Stomach (tissue), 9 donors: ENCODE data around the gene RPS6KB2. TPM values are rescaled to one million over a fixed set of nuclear protein-coding genes. Genes with fewer than 3 reads are reported as not detected.

ENCODE experiments used
- DNase-seq, 2 donors: peaks; one replicate each; pipeline versions ENCODE4 v3.0.0 to v3.0.0-alpha.2; 2013 to 2019
- H3K27ac ChIP-seq, 5 donors: fragments of 200-600 bp in 4 of 5; sonication (generic) in 4 of 5; one replicate each; pipeline ENCODE4 v1.5.1; 2013 to 2019; ENCODE audit warnings: mild to moderate bottlenecking in 1 of 5, moderate library complexity in 1 of 5
- H3K27me3 ChIP-seq, 3 donors: fragments of 200-600 bp; sonication (generic); one replicate each; pipeline ENCODE4 v1.5.1; 2017 to 2019; ENCODE audit warnings: mixed run types in 1 of 3
- H3K36me3 ChIP-seq, 4 donors: fragments of 200-600 bp; sonication (generic); 1 replicate in 3 of 4; 2 replicates in 1 of 4; pipeline ENCODE4 v1.5.1; 2016 to 2019
- H3K4me1 ChIP-seq, 4 donors: fragments of 200-600 bp; sonication (generic); one replicate each; pipeline ENCODE4 v1.5.1; 2016 to 2019
- H3K4me3 ChIP-seq, 4 donors: fragments of 200-600 bp; sonication (generic) in 3 of 4; one replicate each; pipeline ENCODE4 v1.5.1; 2016 to 2019; ENCODE audit warnings: mild to moderate bottlenecking in 1 of 4
- H3K9me3 ChIP-seq, 4 donors: fragments of 200-600 bp; sonication (generic); one replicate each; pipeline ENCODE4 v1.5.1; 2016 to 2019
- EP300 ChIP-seq: sonication (generic); formaldehyde crosslinking; IDR thresholded peaks from one replicate; pipeline ENCODE4 v1.6.1; 2017; ENCODE audit warnings: antibody characterized with exemption
- POLR2A ChIP-seq, 4 donors: fragments of 450-650 bp; IDR thresholded peaks; one replicate each; pipeline ENCODE4 v1.6.1; 2016; ENCODE audit warnings: antibody characterized with exemption in 4 of 4, control low read depth in 2 of 4, mild to moderate bottlenecking in 1 of 4, moderate library complexity in 1 of 4
- POLR2AphosphoS5 ChIP-seq, 3 donors: sonication (generic); formaldehyde crosslinking; IDR thresholded peaks; one replicate each; pipeline ENCODE4 v1.6.1; 2016; ENCODE audit warnings: antibody characterized with exemption in 3 of 3
- WGBS, 5 donors: extraction: QIAGEN DNeasy Blood & Tissue Kit in 3 of 5; methylation state at CpG; one replicate each; pipeline versions ENCODE4 v1.1.5 to v1.1.7; 2013 to 2018; 5-methylcytosine and 5-hydroxymethylcytosine counted together
- intact Hi-C: fragments of 100-400 bp; cut with DNase I; formaldehyde crosslinking; loops from one replicate; pipeline ENCODE4 v1.15.1; 2023; ENCODE audit warnings: low total_unique reads
- polyA plus RNA-seq, 3 donors: library from polyadenylated mRNA; stranded (reverse); fragments of 200-250 nt; gene quantifications; one replicate each; pipeline ENCODE4 v1.2.3, GENCODE V29; 2013
- total RNA-seq, 5 donors: library from RNA; depleted of rRNA; stranded (reverse); fragments of >200 nt; gene quantifications; one replicate each; pipeline versions ENCODE4 v1.1.0 to v1.2.3, GENCODE V29; 2014 to 2016
- TF ChIP-seq, protein P1 (sequence below), 7 experiments: fragments of 450-650 bp in 4 of 7; fragments of 200-600 bp in 3 of 7; sonication (generic) in 3 of 7; IDR thresholded peaks; one replicate each; pipeline ENCODE4 v1.5.1; 2016 to 2019; ENCODE audit warnings: antibody characterized with exemption in 7 of 7, control low read depth in 2 of 7, mild to moderate bottlenecking in 1 of 7
- donor health status: healthy with polysubstance abuse.
- donor health status: Bipolar disorder and iron deficiency.
- donor health status: healthy.

Gene RPS6KB2
- total and polyA plus RNA-seq, 8 donors, result 29.7 to 434 (median 71.5) TPM

DNA sequence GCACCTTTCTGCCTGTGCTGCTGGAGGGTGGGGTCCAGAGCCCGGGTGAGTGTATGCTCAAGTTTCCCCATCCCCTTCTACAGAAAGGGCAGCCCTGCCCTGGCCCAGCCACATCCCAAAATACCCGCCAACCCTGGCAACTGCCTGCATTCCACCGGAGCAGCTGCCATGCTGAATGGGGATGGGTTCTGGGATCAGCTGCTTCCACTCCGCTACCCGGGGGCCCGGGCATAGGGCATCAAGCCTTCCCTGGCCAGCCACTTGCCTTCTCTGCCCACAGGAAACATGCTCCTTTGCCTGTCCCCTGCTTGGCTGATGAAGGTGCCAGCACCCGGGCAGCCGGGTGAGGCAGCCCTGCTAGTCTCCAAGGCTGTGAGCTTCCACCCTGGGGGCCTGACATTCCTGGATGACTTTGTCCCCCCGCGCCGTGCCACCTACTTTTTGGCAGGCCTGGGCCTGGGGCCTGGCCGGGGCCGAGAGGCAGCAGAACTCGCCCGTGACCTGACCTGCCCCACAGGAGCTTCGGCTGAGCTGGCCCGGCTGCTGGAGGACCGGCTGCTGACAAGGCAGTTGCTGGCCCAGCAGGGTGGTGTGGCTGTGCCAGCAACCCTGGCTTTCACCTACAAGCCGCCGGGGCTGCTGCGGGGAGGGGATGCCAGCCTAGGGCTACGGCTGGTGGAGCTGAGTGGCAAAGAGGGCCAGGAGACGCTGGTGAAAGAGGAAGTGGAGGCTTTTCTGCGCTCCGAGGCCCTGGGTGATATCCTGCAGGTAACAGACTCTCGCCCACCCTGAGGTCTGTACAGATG, 9.6 kb upstream of the RPS6KB2 start:
- peak in 1 of 2 donors; percentile 67 for DNase-seq

DNA sequence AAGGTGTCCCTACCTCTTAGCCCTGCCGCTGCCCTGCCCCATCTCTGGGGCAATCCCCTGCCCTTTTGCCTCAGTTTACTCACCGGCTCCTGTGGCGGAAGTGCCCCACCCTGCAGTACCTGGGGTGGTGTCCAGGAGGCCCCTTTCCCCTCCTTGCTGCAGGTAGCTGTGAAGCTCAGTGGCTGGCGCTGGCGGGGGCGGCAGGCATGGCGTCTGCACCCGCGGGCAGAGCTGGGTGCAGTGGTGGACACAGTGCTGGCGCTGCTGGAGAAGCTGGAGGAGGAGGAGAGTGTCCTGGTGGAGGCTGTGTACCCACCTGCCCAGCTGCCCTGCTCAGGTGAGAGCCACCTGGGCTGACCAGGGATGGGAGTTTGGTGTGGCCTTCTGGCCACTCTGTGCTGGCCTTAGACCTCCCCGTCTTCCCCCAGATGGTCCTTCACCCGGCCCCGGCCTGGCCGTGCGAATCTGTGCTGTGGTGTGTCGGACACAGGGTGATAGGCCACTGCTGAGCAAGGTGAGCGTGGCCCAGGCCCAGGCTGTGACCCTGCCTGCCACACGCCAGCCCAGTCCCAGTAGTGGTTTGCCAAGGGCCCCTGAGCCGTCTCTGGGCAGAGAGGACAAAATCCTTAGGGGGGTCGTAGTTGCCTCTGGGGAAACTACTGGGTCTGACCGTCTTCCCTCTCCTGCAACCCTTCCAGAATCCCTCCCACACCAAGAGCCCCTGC, 8.8 kb upstream of the RPS6KB2 start:
- no peaks in the 10 kb centered on the region for H3K9me3 ChIP-seq
- intact Hi-C loops, result no loop called here

More for the DNA sequence above, 9.6 kb upstream of the RPS6KB2 start:
- 31 to 53% (median 39%) methylated on average over 7 to 26 of the region's 26 CpGs for WGBS, 5 donors
- H3K27ac ChIP-seq, result peak overlapping the region; percentile 23 to 96 (median 52)
- TF ChIP-seq POLR2AphosphoS5 (IDR thresholded peaks at IDR 0.05) (no peak), POLR2A (IDR thresholded peaks at IDR 0.05) (no peak), EP300 (no peak)
- TF ChIP-seq, protein P1, sequence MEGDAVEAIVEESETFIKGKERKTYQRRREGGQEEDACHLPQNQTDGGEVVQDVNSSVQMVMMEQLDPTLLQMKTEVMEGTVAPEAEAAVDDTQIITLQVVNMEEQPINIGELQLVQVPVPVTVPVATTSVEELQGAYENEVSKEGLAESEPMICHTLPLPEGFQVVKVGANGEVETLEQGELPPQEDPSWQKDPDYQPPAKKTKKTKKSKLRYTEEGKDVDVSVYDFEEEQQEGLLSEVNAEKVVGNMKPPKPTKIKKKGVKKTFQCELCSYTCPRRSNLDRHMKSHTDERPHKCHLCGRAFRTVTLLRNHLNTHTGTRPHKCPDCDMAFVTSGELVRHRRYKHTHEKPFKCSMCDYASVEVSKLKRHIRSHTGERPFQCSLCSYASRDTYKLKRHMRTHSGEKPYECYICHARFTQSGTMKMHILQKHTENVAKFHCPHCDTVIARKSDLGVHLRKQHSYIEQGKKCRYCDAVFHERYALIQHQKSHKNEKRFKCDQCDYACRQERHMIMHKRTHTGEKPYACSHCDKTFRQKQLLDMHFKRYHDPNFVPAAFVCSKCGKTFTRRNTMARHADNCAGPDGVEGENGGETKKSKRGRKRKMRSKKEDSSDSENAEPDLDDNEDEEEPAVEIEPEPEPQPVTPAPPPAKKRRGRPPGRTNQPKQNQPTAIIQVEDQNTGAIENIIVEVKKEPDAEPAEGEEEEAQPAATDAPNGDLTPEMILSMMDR (IDR thresholded peaks at IDR 0.05), result no peak
- no peaks in the 10 kb centered on the region for H3K36me3 ChIP-seq
- peaks cover 60 to 68% (median 68%) of the 10 kb centered on the region in 4 donors for H3K4me1 ChIP-seq
- H3K4me3 ChIP-seq, result no peak overlapping the region
- H3K27me3 ChIP-seq, result peaks cover 0 to 17% (median 0%) of the 10 kb centered on the region in 3 donors
- intact Hi-C loops, result no loop called here
- H3K9me3 ChIP-seq, result no peaks in the 10 kb centered on the region

DNA sequence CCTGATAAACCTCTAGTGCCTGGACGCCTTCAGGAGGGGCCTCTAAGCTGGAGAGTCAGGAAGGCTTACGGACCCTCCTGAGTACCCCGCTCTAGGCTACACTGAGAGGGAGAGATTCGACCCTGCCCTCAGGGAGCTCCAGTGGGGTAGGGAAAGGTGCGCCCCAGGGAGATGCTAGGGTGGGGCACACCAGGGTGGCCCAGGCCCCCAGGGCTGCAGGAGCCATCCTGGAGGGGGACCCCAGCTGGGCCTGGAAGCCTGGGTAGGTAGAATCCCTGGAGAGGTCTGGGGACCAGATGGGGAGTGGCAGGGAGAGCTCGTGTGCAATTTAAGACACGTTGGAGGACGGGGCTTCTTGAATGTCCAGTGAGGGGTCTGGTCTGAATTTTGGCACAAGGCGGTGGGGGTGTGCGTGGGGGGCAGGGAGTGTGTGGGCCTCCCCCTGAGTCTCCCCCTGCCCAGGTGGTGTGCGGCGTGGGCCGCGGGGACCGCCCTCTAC, 8.1 kb upstream of the RPS6KB2 start:
- no peak for DNase-seq
- peak overlapping the region; percentile 88 to 96 (median 94) for H3K27ac ChIP-seq
- H3K36me3 ChIP-seq, result no peaks in the 10 kb centered on the region
- 30 to 43% (median 34%) methylated on average over 11 to 15 of the region's 15 CpGs for WGBS, 5 donors
- H3K27me3 ChIP-seq, result peaks cover 0 to 11% (median 0%) of the 10 kb centered on the region in 3 donors
- intact Hi-C loops, result no loop called here
- no peaks in the 10 kb centered on the region for H3K9me3 ChIP-seq
- peaks cover 53 to 62% (median 60%) of the 10 kb centered on the region in 4 donors for H3K4me1 ChIP-seq
- TF ChIP-seq, protein P1 (IDR thresholded peaks at IDR 0.05), result no peak
- TF ChIP-seq POLR2AphosphoS5 (IDR thresholded peaks at IDR 0.05) (no peak), POLR2A (IDR thresholded peaks at IDR 0.05) (no peak), EP300 (no peak)
- peak overlapping the region; percentile 52 to 66 (median 62) for H3K4me3 ChIP-seq

More for the DNA sequence above, 8.8 kb upstream of the RPS6KB2 start:
- Histone ChIP-seq H3K4me1 (peaks cover 60 to 68% (median 67%) of the 10 kb centered on the region in 4 donors), H3K36me3 (no peaks in the 10 kb centered on the region), H3K27me3 (peaks cover 0 to 17% (median 0%) of the 10 kb centered on the region in 3 donors), H3K27ac (peak overlapping the region; percentile 52 to 96 (median 94)), H3K4me3 (no peak overlapping the region)
- 83 to 86% (median 85%) methylated on average over 15 to 21 of the region's 21 CpGs for WGBS, 5 donors
- no peak for TF ChIP-seq EP300
- no peak for TF ChIP-seq POLR2A (IDR thresholded peaks at IDR 0.05)
- TF ChIP-seq, protein P1 (IDR thresholded peaks at IDR 0.05), result no peak
- no peak for TF ChIP-seq POLR2AphosphoS5 (IDR thresholded peaks at IDR 0.05)
- DNase-seq, result no peak
